Naive thymus-derived CD4-positive, alpha-beta T cell (primary cell): ENCODE measurements around the gene FBLN5. TPM values are rescaled to one million over a fixed set of nuclear protein-coding genes. Genes with fewer than 3 reads are reported as not detected.

ENCODE experiments used
- ATAC-seq: fragments of 150-1000 bp; cut with Tn5 transposase; 2 replicates; pipeline ENCODE4 v1.10.0; 2021; ENCODE audit warnings: mild to moderate bottlenecking, moderate library complexity
- CTCF ChIA-PET: fragments of 350-600 bp; sonication (Branson Sonifier 250); formaldehyde crosslinking; loops from one replicate; lab custom pipeline; 2021; ENCODE audit warnings: antibody characterized with exemption; lab: Charles Lee
- POLR2A ChIA-PET: fragments of 350-600 bp; sonication (Branson Sonifier 250); formaldehyde crosslinking; loops from one replicate; lab custom pipeline; 2021; ENCODE audit warnings: antibody characterized with exemption, inconsistent platforms; lab: Charles Lee
- DNase-seq, 9 donors: peaks; one replicate each; pipeline versions ENCODE4 v3.0.0 to v3.0.0-alpha.2; 2020 to 2022; ENCODE audit warnings: mixed read lengths in 1 of 9
- H3K27ac ChIP-seq: one replicate; pipeline ENCODE4 v1.7.0; 2013; ENCODE audit warnings: mild to moderate bottlenecking, low read depth, low read length, moderate library complexity
- H3K27me3 ChIP-seq, 2 donors: one replicate each; pipeline ENCODE4 v1.7.0; 2013; ENCODE audit warnings: low read length in 2 of 2, mild to moderate bottlenecking in 2 of 2, moderate library complexity in 2 of 2; ENCODE audit not compliant: control insufficient read depth in 2 of 2, insufficient read depth in 2 of 2
- H3K36me3 ChIP-seq, 3 experiments: 1 replicate in 2 of 3; 2 replicates in 1 of 3; pipeline ENCODE4 v1.7.0; 2013; ENCODE audit warnings: low read length in 3 of 3, mild to moderate bottlenecking in 3 of 3, moderate library complexity in 1 of 3; ENCODE audit not compliant: insufficient read depth in 3 of 3, control insufficient read depth in 2 of 3
- H3K4me1 ChIP-seq, 2 donors: one replicate each; pipeline ENCODE4 v1.7.0; 2013; ENCODE audit warnings: low read length in 2 of 2, mild to moderate bottlenecking in 2 of 2, moderate library complexity in 1 of 2; ENCODE audit not compliant: control insufficient read depth in 2 of 2, insufficient read depth in 2 of 2
- H3K4me3 ChIP-seq: 2 replicates; pipeline ENCODE4 v1.7.0; 2013; ENCODE audit warnings: mild to moderate bottlenecking, low read length
- H3K9me3 ChIP-seq, 3 experiments: 1 replicate in 2 of 3; 2 replicates in 1 of 3; pipeline ENCODE4 v1.7.0; 2013; ENCODE audit warnings: low read length in 3 of 3; ENCODE audit not compliant: control insufficient read depth in 2 of 3
- H3K27ac Mint-ChIP-seq, 9 donors: one replicate each; pipeline ENCODE4 v1.8.0; 2020 to 2022; ENCODE audit warnings: mixed read lengths in 9 of 9, mild to moderate bottlenecking in 8 of 9, moderate library complexity in 5 of 9, inconsistent platforms in 2 of 9
- H3K27me3 Mint-ChIP-seq, 5 donors: one replicate each; pipeline ENCODE4 v1.8.0; 2021 to 2022; ENCODE audit warnings: mixed read lengths in 5 of 5, mild to moderate bottlenecking in 1 of 5
- H3K36me3 Mint-ChIP-seq, 5 donors: one replicate each; pipeline ENCODE4 v1.8.0; 2020 to 2022; ENCODE audit warnings: mixed read lengths in 5 of 5, mild to moderate bottlenecking in 3 of 5, inconsistent platforms in 1 of 5
- H3K4me1 Mint-ChIP-seq, 7 donors: one replicate each; pipeline ENCODE4 v1.8.0; 2020 to 2022; ENCODE audit warnings: mixed read lengths in 7 of 7, mild to moderate bottlenecking in 3 of 7, inconsistent platforms in 1 of 7
- H3K4me3 Mint-ChIP-seq, 10 donors: one replicate each; pipeline ENCODE4 v1.8.0; 2020 to 2022; ENCODE audit warnings: mild to moderate bottlenecking in 10 of 10, mixed read lengths in 10 of 10, moderate library complexity in 6 of 10, inconsistent platforms in 2 of 10
- H3K9me3 Mint-ChIP-seq, 11 donors: one replicate each; pipeline ENCODE4 v1.8.0; 2020 to 2022; ENCODE audit warnings: mixed read lengths in 11 of 11, mild to moderate bottlenecking in 4 of 11, inconsistent platforms in 1 of 11, moderate library complexity in 1 of 11
- intact Hi-C, 2 donors: fragments of 100-400 bp; cut with micrococcal nuclease; formaldehyde crosslinking; loops; one replicate each; pipeline ENCODE4 v1.15.1; 2023
- polyA plus RNA-seq, 2 donors: library from polyadenylated mRNA; unstranded; fragments of 300-500 nt; fragmentation: Illumina TruSeq; gene quantifications; one replicate each; pipeline ENCODE4 v1.2.3, GENCODE V29; 2021
- total RNA-seq, 6 experiments: library from RNA in 5 of 6; stranded (reverse) in 5 of 6; gene quantifications; 1 replicate in 5 of 6; 2 replicates in 1 of 6; pipeline ENCODE4 v1.2.3 and lab custom pipeline; 2021 to 2026

FBLN5 gene
- total and polyA plus RNA-seq, 7 experiments from 2014 or later = 2.9 to 53.3 (median 10.7) TPM

GRCh38 chr14:91964011-91964410 is 16.5 kb upstream of the FBLN5 start:
- Mint-ChIP-seq H3K9me3 (no peaks in the 10 kb centered on the region), H3K27me3 (no peaks in the 10 kb centered on the region), H3K4me3 (no peak overlapping the region), H3K27ac (no peak overlapping the region), H3K4me1 (peaks cover 4 to 19% (median 8%) of the 10 kb centered on the region in 7 donors), H3K36me3 (peaks cover 0 to 8% (median 7%) of the 10 kb centered on the region in 5 donors)
- no peaks in the 10 kb centered on the region for H3K27me3 ChIP-seq
- peaks cover 4 to 7% of the 10 kb centered on the region in 2 donors for H3K4me1 ChIP-seq
- DNase-seq (no peak), ATAC-seq (no peak)
- intact Hi-C loops = no loop called here
- CTCF ChIA-PET = interaction anchor here (1.0 kb wide), 1 partner anchor 14 kb away, joined by 6 read pairs; no protein-coding TSS in a partner anchor
- no peaks in the 10 kb centered on the region for H3K36me3 ChIP-seq
- POLR2A ChIA-PET = interaction anchor here (0.6 kb wide), 1 partner anchor 139 kb away, joined by 3 read pairs; no protein-coding TSS in a partner anchor
- no peak overlapping the region for H3K4me3 ChIP-seq
- H3K27ac ChIP-seq = no peak overlapping the region
- H3K9me3 ChIP-seq = no peaks in the 10 kb centered on the region

- ATAC-seq (no peak), DNase-seq (no peak)
- CTCF ChIA-PET = interaction anchor here (1.0 kb wide), 1 partner anchor 14 kb away, joined by 6 read pairs; no protein-coding TSS in a partner anchor
- Mint-ChIP-seq H3K4me1 (peaks cover under 1 to 14% (median 3%) of the 10 kb centered on the region in 7 donors), H3K4me3 (no peak overlapping the region), H3K9me3 (no peaks in the 10 kb centered on the region), H3K27ac (no peak overlapping the region), H3K27me3 (no peaks in the 10 kb centered on the region), H3K36me3 (peaks cover 0 to 3% (median 2%) of the 10 kb centered on the region in 5 donors)
- no peaks in the 10 kb centered on the region for H3K9me3 ChIP-seq
- no peak overlapping the region for H3K4me3 ChIP-seq
- no peak overlapping the region for H3K27ac ChIP-seq
- intact Hi-C loops = no loop called here
- POLR2A ChIA-PET = no interaction called here
- peaks cover under 1 to 1% of the 10 kb centered on the region in 2 donors for H3K4me1 ChIP-seq
- no peaks in the 10 kb centered on the region for H3K36me3 ChIP-seq
- no peaks in the 10 kb centered on the region for H3K27me3 ChIP-seq
Measured at GRCh38 chr14:91963465-91963864, 16.0 kb upstream of the FBLN5 start.

- no peak for ATAC-seq
Measured at GRCh38 chr14:91961297-91962220, 14.1 kb upstream of the FBLN5 start.

GRCh38 chr14:91957876-91958313 is 10.4 kb upstream of the FBLN5 start:
- no peak overlapping the region for H3K4me3 Mint-ChIP-seq
- H3K9me3 ChIP-seq = no peaks in the 10 kb centered on the region
- no peaks in the 10 kb centered on the region for H3K4me1 ChIP-seq
- H3K9me3 Mint-ChIP-seq = no peaks in the 10 kb centered on the region
- peaks cover 0 to 6% (median 5%) of the 10 kb centered on the region in 5 donors for H3K27me3 Mint-ChIP-seq
- no peak overlapping the region for H3K27ac ChIP-seq
- no peak overlapping the region for H3K27ac Mint-ChIP-seq
- ATAC-seq = no peak
- H3K36me3 Mint-ChIP-seq = no peaks in the 10 kb centered on the region
- POLR2A ChIA-PET = no interaction called here
- H3K36me3 ChIP-seq = no peaks in the 10 kb centered on the region
- intact Hi-C loops = no loop called here
- no peaks in the 10 kb centered on the region for H3K27me3 ChIP-seq
- CTCF ChIA-PET = no interaction called here
- no peak overlapping the region for H3K4me3 ChIP-seq
- H3K4me1 Mint-ChIP-seq = no peaks in the 10 kb centered on the region
- no peak for DNase-seq

More at GRCh38 chr14:91961297-91962220, 14.1 kb upstream of the FBLN5 start:
- DNase-seq = no peak
- Mint-ChIP-seq H3K4me1 (peaks cover 0 to 7% (median 0%) of the 10 kb centered on the region in 7 donors), H3K9me3 (no peaks in the 10 kb centered on the region), H3K36me3 (peaks cover 0 to 1% (median 0%) of the 10 kb centered on the region in 5 donors), H3K27me3 (peaks cover 0 to 6% (median 0%) of the 10 kb centered on the region in 5 donors), H3K27ac (no peak overlapping the region), H3K4me3 (no peak overlapping the region)
- intact Hi-C loops = no loop called here
- no peak overlapping the region for H3K4me3 ChIP-seq
- H3K9me3 ChIP-seq = no peaks in the 10 kb centered on the region
- POLR2A ChIA-PET = no interaction called here
- H3K36me3 ChIP-seq = no peaks in the 10 kb centered on the region
- CTCF ChIA-PET = interaction anchor here (0.6 kb wide), 1 partner anchor 753 kb away, joined by 5 read pairs; no protein-coding TSS in a partner anchor
- no peaks in the 10 kb centered on the region for H3K4me1 ChIP-seq
- no peak overlapping the region for H3K27ac ChIP-seq
- no peaks in the 10 kb centered on the region for H3K27me3 ChIP-seq

- Histone ChIP-seq H3K4me1 (no peaks in the 10 kb centered on the region), H3K27me3 (no peaks in the 10 kb centered on the region), H3K36me3 (no peaks in the 10 kb centered on the region), H3K9me3 (no peaks in the 10 kb centered on the region), H3K27ac (no peak overlapping the region), H3K4me3 (no peak overlapping the region)
- ATAC-seq (no peak), DNase-seq (no peak)
- ChIA-PET CTCF (no interaction called here), POLR2A (no interaction called here)
- Mint-ChIP-seq H3K27me3 (peaks cover 0 to 6% (median 5%) of the 10 kb centered on the region in 5 donors), H3K4me3 (no peak overlapping the region), H3K4me1 (no peaks in the 10 kb centered on the region), H3K36me3 (no peaks in the 10 kb centered on the region), H3K27ac (no peak overlapping the region), H3K9me3 (peaks cover 0 to 3% (median 0%) of the 10 kb centered on the region in 11 donors)
- intact Hi-C loops = no loop called here
Measured at GRCh38 chr14:91956616-91957015, 9.1 kb upstream of the FBLN5 start.

- Histone ChIP-seq H3K4me3 (no peak overlapping the region), H3K27ac (no peak overlapping the region), H3K9me3 (no peaks in the 10 kb centered on the region), H3K4me1 (no peaks in the 10 kb centered on the region), H3K27me3 (no peaks in the 10 kb centered on the region), H3K36me3 (no peaks in the 10 kb centered on the region)
- Mint-ChIP-seq H3K4me3 (no peak overlapping the region), H3K27me3 (peaks cover 0 to 12% (median 5%) of the 10 kb centered on the region in 5 donors), H3K9me3 (peaks cover 0 to 3% (median 0%) of the 10 kb centered on the region in 11 donors), H3K27ac (no peak overlapping the region), H3K36me3 (no peaks in the 10 kb centered on the region), H3K4me1 (no peaks in the 10 kb centered on the region)
- POLR2A ChIA-PET = no interaction called here
- DNase-seq (no peak), ATAC-seq (no peak)
- CTCF ChIA-PET = no interaction called here
- intact Hi-C loops = no loop called here
Measured at GRCh38 chr14:91955168-91955567, 7.7 kb upstream of the FBLN5 start.
